Epithelial cell of prostate (primary cell): ENCODE measurements around the gene YPEL3.

Experiments used
- DNase-seq: peaks from one replicate; pipeline ENCODE4 v3.0.0-alpha.2; 2011; ENCODE audit warnings: low read depth, low spot score
- H3K27ac ChIP-seq: fragments of 450-650 bp; 2 replicates; pipeline ENCODE4 v1.5.1; 2017; ENCODE audit warnings: mild to moderate bottlenecking

Gene YPEL3

GRCh38 chr16:30075503-30076275 is 20.3 kb downstream of the YPEL3 start, which contains the start of gene PPP4C:
Gene PPP4C, plus strand, starts transcription at chr16:30075994. Its CDS starts 384 bp downstream, at chr16:30076378.
- no peak for DNase-seq
- H3K27ac ChIP-seq = peak within 1 kb of the TSS; percentile 90

- H3K27ac ChIP-seq = peak overlapping the region; percentile 25
- DNase-seq = no peak
These were observed 25.5 kb downstream of the YPEL3 start for GRCh38 chr16:30070490-30070889.

- H3K27ac ChIP-seq = peak overlapping the region; percentile 25
- DNase-seq = no peak
These were observed 26.2 kb downstream of the YPEL3 start for GRCh38 chr16:30069611-30070462.

- H3K27ac ChIP-seq = peak overlapping the region; percentile 95
- DNase-seq = no peak
These were observed 27.0 kb downstream of the YPEL3 start for GRCh38 chr16:30068750-30069610.

GRCh38 chr16:30068333-30068732 is 27.7 kb downstream of the YPEL3 start:
- peak overlapping the region; percentile 95 for H3K27ac ChIP-seq
- DNase-seq = no peak

GRCh38 chr16:30067584-30067916 is 28.5 kb downstream of the YPEL3 start:
- peak overlapping the region; percentile 95 for H3K27ac ChIP-seq
- no peak for DNase-seq

GRCh38 chr16:30066761-30067583 is 29.0 kb downstream of the YPEL3 start:
- no peak for DNase-seq
- H3K27ac ChIP-seq = peak overlapping the region; percentile 95

- DNase-seq = no peak
- peak overlapping the region; percentile 95 for H3K27ac ChIP-seq
These were observed 29.9 kb downstream of the YPEL3 start for GRCh38 chr16:30065943-30066760.

GRCh38 chr16:30065102-30065942 is 30.7 kb downstream of the YPEL3 start, which contains the start of gene ALDOA:
Gene ALDOA, plus strand, starts transcription at chr16:30065760. Its CDS starts 1,138 bp downstream, at chr16:30066898.
- peak within 1 kb of the TSS; percentile 95 for H3K27ac ChIP-seq
- peak; percentile 96 for DNase-seq

- DNase-seq = no peak
These were observed 31.3 kb downstream of the YPEL3 start for GRCh38 chr16:30064729-30065101.

GRCh38 chr16:30063893-30064728 is 31.9 kb downstream of the YPEL3 start:
- no peak for DNase-seq
- H3K27ac ChIP-seq = peak overlapping the region; percentile 95

More at GRCh38 chr16:30064729-30065101, 31.3 kb downstream of the YPEL3 start:
- H3K27ac ChIP-seq = peak overlapping the region; percentile 95

GRCh38 chr16:30063278-30063892 is 32.6 kb downstream of the YPEL3 start:
- no peak for DNase-seq
- peak overlapping the region; percentile 95 for H3K27ac ChIP-seq

- DNase-seq = no peak
- H3K27ac ChIP-seq = no peak overlapping the region
These were observed 35.0 kb downstream of the YPEL3 start for GRCh38 chr16:30060836-30061554.

- H3K27ac ChIP-seq = no peak overlapping the region
- DNase-seq = no peak
These were observed 35.7 kb downstream of the YPEL3 start for GRCh38 chr16:30060346-30060745.

- DNase-seq = peak; percentile 58
- peak overlapping the region; percentile 34 for H3K27ac ChIP-seq
These were observed 41.0 kb downstream of the YPEL3 start for GRCh38 chr16:30054959-30055553.
